OCI-M2 (cell line): Measurements from ENCODE around the gene TPBGL.

ENCODE experiments used
- DNase-seq: peaks from one replicate; lab custom pipeline; 2025; ENCODE audit not compliant: unreplicated experiment; lab: John Stamatoyannopoulos, UW

Gene TPBGL

DNA sequence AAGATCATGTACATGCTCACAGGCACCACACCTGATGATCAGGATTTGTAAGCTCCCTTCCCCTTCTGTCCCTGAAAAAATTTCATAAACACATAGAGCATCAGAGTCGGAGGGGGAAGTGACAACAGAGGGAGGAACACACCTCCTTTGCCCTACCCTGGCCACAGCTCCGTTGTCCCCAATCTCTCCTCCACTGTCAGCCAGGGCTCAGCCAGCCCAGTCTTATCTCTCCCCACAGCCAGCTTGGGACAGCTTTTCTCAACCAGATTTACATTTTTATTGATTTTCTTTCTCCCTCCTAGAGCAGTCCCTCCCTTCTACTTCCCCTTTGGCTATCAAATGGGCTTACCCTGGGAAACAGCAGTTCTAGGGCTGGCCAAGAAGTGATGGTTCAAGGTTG, 32.1 kb upstream of the TPBGL start:
- peak; percentile 41 for DNase-seq

DNA sequence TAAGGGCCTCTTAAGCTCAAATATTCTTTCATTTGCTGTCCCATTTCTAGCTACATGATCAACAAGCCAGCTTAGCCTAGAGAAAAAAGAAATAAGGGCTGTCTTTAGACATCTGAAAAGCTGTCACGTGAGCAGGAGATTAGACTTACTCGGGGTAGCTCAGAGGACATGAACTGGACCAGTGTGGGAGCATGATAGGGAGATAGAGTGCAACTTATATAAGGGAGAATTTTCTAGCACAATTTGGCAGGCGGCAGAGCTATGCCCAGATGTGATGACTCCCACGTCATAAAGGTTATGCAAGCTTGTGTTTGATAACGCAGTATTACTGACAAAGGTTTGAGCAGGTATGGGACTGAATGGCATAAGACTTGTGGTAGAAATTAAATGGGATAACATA, 28.2 kb upstream of the TPBGL start:
- no peak for DNase-seq

GRCh38 chr11:75214411-75214821, 26.2 kb upstream of the TPBGL start:
- peak; percentile 87 for DNase-seq

- DNase-seq = no peak
Measured at GRCh38 chr11:75214843-75215242, 25.7 kb upstream of the TPBGL start.

DNA sequence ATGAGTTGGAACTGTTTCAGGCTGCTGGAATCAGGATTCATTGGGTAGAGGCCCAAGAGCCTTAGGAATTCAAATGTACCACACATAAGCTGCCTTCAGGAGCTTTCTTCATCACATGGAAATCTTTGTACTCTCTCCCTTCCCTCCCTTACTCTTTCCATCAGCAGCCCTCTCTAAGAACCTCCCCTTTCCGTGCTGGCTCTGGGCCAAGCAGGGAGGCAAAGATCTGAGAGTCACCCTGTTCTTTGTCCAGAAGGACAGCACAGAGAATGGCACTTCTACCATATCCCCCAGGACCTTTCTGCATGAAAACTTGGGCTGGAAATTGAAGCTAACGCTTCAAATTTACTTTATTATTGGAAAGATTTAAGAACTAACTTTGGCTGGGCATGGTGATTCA, 20.7 kb upstream of the TPBGL start:
- no peak for DNase-seq

DNA sequence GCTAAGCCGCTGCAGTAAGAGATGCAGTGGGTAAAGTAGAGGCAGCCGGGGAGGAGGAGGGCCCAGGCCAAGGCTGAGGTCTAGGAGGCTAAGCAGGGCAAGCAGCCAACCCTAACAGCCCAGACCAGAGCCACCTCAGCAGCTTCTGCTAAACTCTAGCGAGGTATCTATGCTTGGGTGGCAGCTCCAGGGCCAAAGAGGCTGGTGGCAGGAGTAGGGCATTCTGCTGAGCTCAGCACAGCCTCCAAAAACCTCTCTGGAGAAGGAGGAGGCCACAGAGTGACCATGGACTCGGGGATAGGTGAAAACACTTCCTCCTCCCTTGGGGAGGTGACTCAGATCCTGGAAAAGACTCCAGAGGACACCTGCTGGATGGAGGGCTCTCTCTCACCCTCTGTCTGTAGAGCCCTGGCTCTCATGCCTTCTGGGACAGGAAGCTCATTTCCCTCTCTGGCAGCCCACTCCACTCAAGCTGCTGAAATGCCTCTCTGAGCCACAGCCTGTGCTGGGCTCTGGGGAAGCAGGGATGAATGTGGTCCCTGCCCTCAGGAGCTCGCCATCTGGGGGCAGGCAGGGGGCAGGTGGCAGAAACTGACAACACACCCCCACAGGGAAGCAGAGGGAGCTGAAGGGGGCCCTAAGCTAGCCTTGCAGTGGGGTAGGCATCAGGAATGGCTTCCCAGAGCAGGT, 16.5 kb upstream of the TPBGL start:
- no peak for DNase-seq

- no peak for DNase-seq
Measured at GRCh38 chr11:75225794-75226193, 14.8 kb upstream of the TPBGL start.

- DNase-seq = no peak
Measured at GRCh38 chr11:75229466-75229865, 11.1 kb upstream of the TPBGL start.

DNA sequence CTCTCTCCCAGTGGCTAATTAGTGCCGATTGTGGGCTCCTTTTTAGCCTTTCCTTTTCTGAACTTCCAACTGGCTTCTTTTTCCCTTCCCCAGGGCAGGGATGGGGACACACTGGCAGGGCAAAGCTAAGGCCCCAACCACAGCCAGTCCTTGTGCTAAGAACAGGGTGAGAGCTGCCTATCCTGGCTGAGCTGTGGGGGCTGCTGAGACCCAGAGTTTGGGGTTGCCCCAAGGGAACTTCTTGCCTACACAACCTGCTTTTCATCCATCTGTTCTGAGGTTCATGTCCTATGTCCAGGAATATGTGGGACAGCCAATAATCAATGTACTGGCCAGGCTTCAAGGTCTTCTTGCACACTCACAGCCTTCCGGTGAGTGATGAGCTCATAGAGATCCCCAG, 10.0 kb upstream of the TPBGL start:
- DNase-seq = no peak

DNA sequence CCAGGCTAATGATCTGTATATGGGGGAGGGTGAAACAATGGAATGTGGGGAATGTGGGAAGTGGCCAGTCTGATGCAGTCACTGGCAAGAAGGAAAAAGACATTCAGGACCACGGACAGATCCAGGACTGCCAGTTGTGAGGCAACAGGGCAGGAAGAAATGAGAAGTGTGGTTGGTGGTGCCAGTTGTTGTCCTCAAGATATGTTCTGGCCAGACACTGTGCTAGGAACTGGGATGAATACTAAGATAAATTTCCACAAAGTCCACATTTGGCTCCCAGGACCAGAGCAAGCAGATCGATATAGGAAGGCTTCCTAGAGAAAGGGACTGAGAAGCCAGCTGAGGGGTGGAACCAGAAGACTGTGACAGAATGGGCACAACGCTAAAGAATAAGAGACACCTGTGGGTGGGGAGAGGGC, 6.8 kb upstream of the TPBGL start:
- DNase-seq = no peak

DNA sequence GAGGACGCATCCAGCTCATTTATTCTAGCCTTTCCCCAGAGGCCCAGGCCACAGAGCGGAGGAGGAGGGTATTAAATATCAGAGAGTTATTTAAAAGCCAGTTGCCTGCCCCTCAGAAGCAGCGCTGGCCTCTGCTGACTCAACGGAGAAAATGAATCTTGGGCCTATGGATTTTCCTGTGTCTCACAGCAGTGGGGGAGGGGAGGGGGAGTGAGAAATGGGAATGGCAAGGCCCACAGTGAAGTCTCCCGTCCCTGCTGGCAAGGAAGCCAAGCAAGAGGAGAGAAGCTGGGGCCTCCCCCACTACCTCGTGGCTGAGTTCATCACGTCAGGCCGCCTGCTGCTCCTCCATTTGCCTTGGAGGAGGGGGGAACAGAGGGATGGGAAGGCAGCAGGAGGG, 4.5 kb upstream of the TPBGL start:
- DNase-seq = no peak

GRCh38 chr11:75237050-75237449, 3.5 kb upstream of the TPBGL start:
- DNase-seq = no peak

DNA sequence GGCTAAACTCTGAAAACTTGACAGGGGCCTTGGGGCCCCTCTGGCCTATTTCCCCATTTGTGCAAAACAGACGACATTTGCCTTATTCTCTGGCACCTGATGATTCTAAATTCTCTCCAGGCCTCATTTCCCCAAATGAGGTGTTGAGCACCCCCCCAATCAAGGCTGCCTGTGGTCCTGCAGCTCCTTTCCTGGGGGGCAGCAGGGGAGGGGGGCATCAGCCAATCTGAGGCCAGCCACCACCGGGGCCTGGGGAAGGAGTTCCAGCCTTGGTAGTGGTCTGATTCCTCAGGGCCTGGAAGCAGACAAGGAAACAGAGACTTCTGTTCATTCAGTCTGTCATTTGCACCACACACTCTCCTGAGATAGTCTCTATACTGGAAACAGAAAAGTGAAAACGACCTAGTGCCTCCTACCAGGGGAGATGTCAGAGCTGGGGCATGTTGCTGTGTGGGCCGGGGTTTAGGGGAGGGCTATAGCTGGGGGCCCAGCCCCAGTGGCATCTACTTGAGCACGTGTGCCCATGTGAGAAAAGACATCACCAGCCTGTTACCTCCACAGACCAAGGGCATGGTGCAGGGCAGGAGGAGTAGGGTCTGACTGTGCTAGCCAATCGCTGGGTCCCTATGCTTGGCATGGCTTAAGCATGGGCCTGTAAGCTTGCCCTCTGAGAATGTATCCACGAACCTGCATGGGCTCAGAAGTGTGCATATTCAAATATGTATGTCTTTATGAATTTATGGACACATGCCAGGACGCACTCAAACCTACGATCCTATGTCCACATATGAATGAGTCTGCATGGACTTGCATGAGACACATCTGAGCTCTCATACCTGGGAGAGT, 1.8 kb upstream of the TPBGL start:
- no peak for DNase-seq

DNA sequence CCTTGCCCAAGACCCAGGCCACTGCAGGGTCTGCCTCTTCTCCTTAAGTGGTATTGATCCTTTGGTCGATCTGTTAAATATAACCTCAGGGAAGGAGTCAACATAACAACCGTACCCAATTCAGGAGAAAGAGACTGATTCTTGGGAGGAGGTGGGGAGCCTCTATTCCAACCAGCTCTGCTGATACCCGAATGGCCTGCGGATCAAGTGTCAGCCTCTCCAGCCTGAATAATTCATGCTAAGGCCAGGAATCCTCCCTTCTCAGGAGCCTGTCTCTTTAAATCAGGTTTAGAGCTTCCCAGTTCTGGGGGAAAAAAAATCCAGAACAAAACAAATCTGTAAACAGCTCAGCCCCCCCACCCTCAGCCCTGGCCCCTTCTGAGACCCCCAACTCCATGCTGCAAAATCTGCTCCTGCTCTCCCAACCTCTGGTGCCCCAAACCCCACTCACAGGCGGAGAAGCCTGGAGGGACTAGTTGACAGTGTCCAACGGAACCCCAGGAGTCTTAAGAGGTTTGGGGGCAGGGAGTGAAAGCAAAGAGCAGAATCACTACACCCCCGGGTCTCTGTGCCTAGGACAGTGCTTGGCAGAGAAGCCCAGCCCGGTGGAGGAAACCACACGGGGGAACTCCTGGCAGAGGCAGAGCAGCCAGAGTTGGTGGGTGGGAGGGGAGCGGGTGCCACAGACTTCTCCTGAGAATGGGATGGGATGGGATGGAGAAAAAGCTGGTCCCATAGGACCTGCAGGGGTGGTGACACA, 863 bp upstream of the TPBGL start:
- no peak for DNase-seq

DNA sequence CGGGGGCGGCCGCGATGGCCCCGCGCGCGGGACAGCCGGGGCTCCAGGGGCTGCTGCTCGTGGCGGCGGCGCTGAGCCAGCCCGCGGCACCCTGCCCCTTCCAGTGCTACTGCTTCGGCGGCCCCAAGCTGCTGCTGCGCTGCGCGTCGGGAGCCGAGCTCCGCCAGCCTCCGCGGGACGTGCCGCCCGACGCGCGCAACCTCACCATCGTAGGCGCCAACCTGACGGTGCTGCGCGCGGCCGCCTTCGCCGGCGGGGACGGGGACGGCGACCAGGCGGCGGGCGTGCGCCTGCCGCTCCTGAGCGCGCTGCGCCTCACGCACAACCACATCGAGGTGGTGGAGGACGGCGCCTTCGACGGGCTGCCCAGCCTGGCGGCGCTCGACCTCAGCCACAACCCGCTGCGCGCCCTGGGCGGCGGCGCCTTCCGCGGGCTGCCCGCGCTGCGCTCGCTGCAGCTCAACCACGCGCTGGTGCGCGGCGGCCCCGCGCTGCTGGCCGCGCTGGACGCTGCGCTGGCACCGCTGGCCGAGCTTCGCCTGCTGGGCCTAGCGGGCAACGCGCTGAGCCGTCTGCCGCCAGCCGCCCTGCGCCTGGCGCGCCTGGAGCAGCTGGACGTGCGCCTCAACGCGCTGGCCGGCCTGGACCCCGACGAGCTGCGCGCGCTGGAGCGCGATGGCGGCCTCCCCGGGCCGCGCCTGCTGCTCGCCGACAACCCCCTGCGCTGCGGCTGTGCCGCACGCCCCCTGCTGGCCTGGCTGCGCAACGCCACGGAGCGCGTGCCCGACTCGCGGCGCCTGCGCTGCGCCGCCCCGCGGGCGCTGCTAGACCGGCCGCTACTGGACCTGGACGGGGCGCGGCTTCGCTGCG, 697 bp downstream of the TPBGL start:
- no peak for DNase-seq

GRCh38 chr11:75241906-75242644, 1.5 kb downstream of the TPBGL start:
- no peak for DNase-seq

DNA sequence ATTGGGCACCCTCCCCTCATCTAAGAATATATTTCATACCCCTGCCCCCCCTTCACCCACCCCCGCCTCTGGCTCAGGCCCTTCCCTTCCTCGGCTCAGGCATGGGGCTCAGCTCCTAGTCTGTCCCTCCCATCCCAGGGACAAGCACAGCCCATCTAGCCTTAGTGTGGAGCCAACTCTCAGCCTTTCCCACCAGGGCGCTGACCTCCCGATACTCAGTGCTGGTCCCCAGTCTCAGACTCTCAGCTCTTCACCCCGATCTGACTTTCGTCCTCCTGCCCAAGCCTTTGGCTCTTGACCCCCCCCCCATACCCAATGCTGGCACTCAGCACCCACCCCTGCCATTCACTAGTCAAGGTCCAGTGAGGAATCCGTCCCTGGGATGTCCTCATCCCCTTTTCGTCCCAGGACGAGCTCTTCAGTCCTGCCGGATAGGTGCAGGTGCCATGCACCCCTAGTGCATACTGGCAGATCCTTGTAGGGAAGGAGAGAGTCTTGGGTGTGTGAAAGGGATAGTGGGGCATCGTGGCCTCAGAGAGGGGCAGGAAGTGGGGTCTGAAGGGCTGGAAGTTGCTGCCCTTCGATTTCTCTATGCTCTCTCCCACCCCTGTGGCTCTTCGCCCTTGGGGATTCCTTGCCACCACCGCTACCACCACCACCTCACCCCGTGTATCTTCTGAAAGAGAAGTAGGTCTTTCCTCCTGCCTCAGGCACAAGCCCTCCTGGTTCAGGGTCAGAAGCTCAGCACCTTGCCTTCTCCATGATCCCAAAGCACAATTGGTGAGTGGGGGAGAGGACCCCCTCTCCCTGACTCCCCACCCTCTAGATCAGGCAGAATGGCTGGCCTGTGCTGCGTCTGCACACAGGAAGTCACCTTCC, 2.4 kb downstream of the TPBGL start:
- no peak for DNase-seq

GRCh38 chr11:75244052-75244814, 3.7 kb downstream of the TPBGL start:
- no peak for DNase-seq
